GM19099 (cell line): ENCODE data around the gene ARCN1.

Source experiments
- POLR2A ChIP-seq: IDR thresholded peaks from 3 replicates; pipeline ENCODE4 v1.6.1; 2011; ENCODE audit warnings: low read depth; ENCODE audit not compliant: insufficient read length; ENCODE audit errors: extremely low read depth

Gene ARCN1

GRCh38 chr11:118533769-118534729 lies 38.2 kb upstream of the ARCN1 start:
- TF ChIP-seq POLR2A, result no peak

GRCh38 chr11:118535261-118535660 lies 36.9 kb upstream of the ARCN1 start:
- no peak for TF ChIP-seq POLR2A

- TF ChIP-seq POLR2A, result no peak
Observed at GRCh38 chr11:118536726-118537125, 35.5 kb upstream of the ARCN1 start.

GRCh38 chr11:118537409-118537980 lies 34.7 kb upstream of the ARCN1 start:
- no peak for TF ChIP-seq POLR2A

GRCh38 chr11:118544010-118544646 lies 28.1 kb upstream of the ARCN1 start:
- TF ChIP-seq POLR2A, result no peak

GRCh38 chr11:118544647-118545010 lies 27.6 kb upstream of the ARCN1 start:
- no peak for TF ChIP-seq POLR2A

- no peak for TF ChIP-seq POLR2A
Observed at GRCh38 chr11:118545533-118545932, 26.7 kb upstream of the ARCN1 start.

- TF ChIP-seq POLR2A, result no peak
Observed at GRCh38 chr11:118547132-118547531, 25.1 kb upstream of the ARCN1 start.

GRCh38 chr11:118552341-118552740 lies 19.9 kb upstream of the ARCN1 start:
- no peak for TF ChIP-seq POLR2A

GRCh38 chr11:118560806-118561205 lies 11.4 kb upstream of the ARCN1 start:
- TF ChIP-seq POLR2A, result no peak

GRCh38 chr11:118565051-118565450 lies 7.2 kb upstream of the ARCN1 start:
- no peak for TF ChIP-seq POLR2A

GRCh38 chr11:118569670-118570069 lies 2.5 kb upstream of the ARCN1 start:
- TF ChIP-seq POLR2A, result no peak

GRCh38 chr11:118570787-118571186 lies 1.4 kb upstream of the ARCN1 start:
- no peak for TF ChIP-seq POLR2A

- TF ChIP-seq POLR2A, result no peak
Observed at GRCh38 chr11:118572981-118573550, 857 bp downstream of the ARCN1 start.

GRCh38 chr11:118574636-118575035 lies 2.4 kb downstream of the ARCN1 start:
- no peak for TF ChIP-seq POLR2A
